Heart right ventricle (tissue), 16 donors: ENCODE data around the gene KRTAP5-4. TPM values are rescaled to one million over a fixed set of nuclear protein-coding genes. Genes with fewer than 3 reads are reported as not detected.
A peak's percentile ranks its signal among the peaks of the same experiment; 100 is the strongest.

Source experiments
- ATAC-seq, 8 donors: fragments of 200-7000 bp; cut with Tn5 transposase; one replicate each; pipeline ENCODE4 v1.9.1; 2020; ENCODE audit warnings: mild to moderate bottlenecking in 8 of 8, moderate library complexity in 8 of 8, moderate number of reproducible peaks in 1 of 8
- DNase-seq, 2 donors: peaks; one replicate each; pipeline ENCODE4 v3.0.0-alpha.2; 2020
- H3K27ac ChIP-seq, 10 donors: fragments of 200-600 bp; sonication (generic) in 2 of 10; one replicate each; pipeline versions ENCODE4 v1.5.0 to v1.8.0; 2020 to 2022; ENCODE audit warnings: mild to moderate bottlenecking in 3 of 10
- H3K27me3 ChIP-seq, 7 donors: fragments of 200-600 bp; one replicate each; pipeline ENCODE4 v1.8.0; 2021 to 2022; ENCODE audit warnings: mild to moderate bottlenecking in 2 of 7
- H3K36me3 ChIP-seq, 9 donors: fragments of 200-600 bp; sonication (generic) in 1 of 9; one replicate each; pipeline versions ENCODE4 v1.5.0 to v1.8.0; 2020 to 2022; ENCODE audit warnings: mild to moderate bottlenecking in 2 of 9
- H3K4me1 ChIP-seq, 9 donors: fragments of 200-600 bp; sonication (generic) in 1 of 9; one replicate each; pipeline versions ENCODE4 v1.5.0 to v1.8.0; 2020 to 2022; ENCODE audit warnings: mild to moderate bottlenecking in 4 of 9
- H3K4me3 ChIP-seq, 10 donors: fragments of 200-600 bp; sonication (generic) in 2 of 10; one replicate each; pipeline versions ENCODE4 v1.5.0 to v1.8.0; 2020 to 2022; ENCODE audit warnings: mild to moderate bottlenecking in 7 of 10, moderate library complexity in 2 of 10
- H3K9me3 ChIP-seq, 11 donors: fragments of 200-600 bp in 10 of 11; sonication (generic) in 2 of 11; one replicate each; pipeline versions ENCODE4 v1.5.0 to v1.8.0; 2013 to 2022; ENCODE audit warnings: mild to moderate bottlenecking in 2 of 11, control low read depth in 1 of 11, moderate library complexity in 1 of 11
- whole genome bisulfite sequencing, 2 donors: extraction: QIAGEN DNeasy Blood & Tissue Kit; methylation state at CpG; one replicate each; pipeline ENCODE4 v1.1.7; 2013; ENCODE audit warnings: inconsistent platforms in 1 of 2; 5-methylcytosine and 5-hydroxymethylcytosine counted together
- intact Hi-C, 10 donors: fragments of 100-400 bp; cut with DNase I; formaldehyde crosslinking; loops; one replicate each; pipeline versions ENCODE4 v1.11.1 to v1.14.2; 2022
- polyA plus RNA-seq, 2 donors: library from polyadenylated mRNA; stranded (reverse); fragments of 200-250 nt; gene quantifications; one replicate each; pipeline ENCODE4 v1.2.3, GENCODE V29; 2013
- total RNA-seq, 10 donors: library from RNA; stranded (reverse); fragmentation: NEBNext Ultra II Directional in 3 of 10; extraction: Animal tissue kit (Norgen Biotek cat#: 25700) in 3 of 10; gene quantifications; one replicate each; pipeline versions ENCODE4 v1.2.1 to v1.2.4, GENCODE V29; 2021 to 2023
- TF ChIP-seq, protein P1 (sequence below), 9 donors: fragments of 200-600 bp; sonication (generic) in 2 of 9; IDR thresholded peaks; one replicate each; pipeline versions ENCODE4 v1.5.0 to v1.8.0; 2021 to 2022; ENCODE audit warnings: antibody characterized with exemption in 9 of 9, mild to moderate bottlenecking in 5 of 9, moderate library complexity in 1 of 9
- donor health status: Arrhythmogenic right ventricular cardiomyopathy.
- donor health status: ischemic (EF 13 %, LVEDD 7.1; RV severe dilation, severe dysfunction).
- donor health status: healthy with polysubstance abuse.
- donor health status: DM: no; HTN: yes; CAD: no.
- donor health status: DM: no; HTN: no; CAD: no.
- donor health status: ischemic (EF 25% LVEDD 6.9; RV normal size, moderate dysfunction).
- donor health status: ischemic (EF 25% LVEDD 5.7; RV mildly dilated, moderate dysfunction).
- donor health status: healthy.
- donor health status: DM: yes; HTN: yes; CAD: no.
- donor health status: Ischemic cardiomyopathy.
- donor health status: ischemic (EF 35%, LVEDD 5.7; RV mildly dilated, moderate dysfunction).
- donor health status: nonischemic (EF 11% LVEDD 7.7; RV severe dilation, severe dysfunction).
- donor health status: DM: yes; HTN: yes; CAD: no.
- donor health status: PGD.
- donor health status: ischemic (EF 29% LVEDD 5.4; RV normal size, mild dysfunction).
- donor health status: nonischemic (EF 23%, LVEDD 6.1; RV moderate dilation, normal function).

Gene KRTAP5-4
- total and polyA plus RNA-seq, 12 donors = not detected

DNA sequence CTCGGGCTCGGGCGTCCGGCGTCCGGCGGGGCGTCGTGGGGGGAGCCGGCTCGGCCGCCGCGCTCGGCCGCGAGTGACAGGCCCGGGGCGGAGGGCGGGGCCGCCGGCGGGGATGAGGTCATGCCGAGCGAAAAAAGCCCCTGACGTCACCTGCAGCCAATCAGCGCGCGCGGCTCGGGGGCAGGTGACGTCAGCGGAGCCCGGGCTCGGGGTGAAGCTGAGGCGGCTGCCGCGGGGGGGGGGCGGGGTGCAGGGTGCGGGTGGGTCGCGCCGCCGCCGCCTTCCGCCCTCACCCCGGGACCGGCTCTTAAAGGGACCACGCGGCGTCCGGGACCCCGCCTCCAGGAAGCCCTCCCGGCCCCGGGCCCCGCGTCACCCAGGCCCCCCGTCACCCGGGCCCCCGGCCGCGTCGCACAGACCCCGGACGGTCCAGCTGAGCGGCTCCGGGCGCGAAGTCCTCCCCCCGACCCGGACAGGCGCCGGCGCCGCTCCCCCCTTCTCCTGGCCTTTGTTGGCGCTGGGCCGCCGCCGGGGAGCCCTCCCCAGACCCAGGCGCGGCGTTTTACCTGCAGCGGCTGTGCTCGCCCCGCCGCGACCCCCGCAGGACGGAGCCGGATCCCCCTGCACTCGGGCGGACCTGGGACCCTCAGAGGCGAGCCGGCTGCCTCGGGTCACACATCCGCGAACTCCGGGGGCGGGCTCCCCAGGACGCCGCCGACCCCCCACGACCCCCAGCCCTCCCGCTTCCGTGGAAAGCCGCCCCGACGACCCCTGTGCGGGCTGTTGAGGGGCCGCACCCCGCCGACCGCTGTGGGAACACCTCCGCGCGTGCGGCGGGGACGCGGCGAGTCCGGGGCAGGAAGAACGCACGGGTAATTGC is 49.5 kb downstream of the KRTAP5-4 start, which contains the start of gene DUSP8:
DUSP8 (minus strand) TSS at position 75 of the 880 bp plus-strand sequence. CDS start 6,445 bp downstream, outside the sequence.
- DNase-seq = peak; percentile 94 to 95
- peak within 1 kb of the TSS; percentile 66 to 82 (median 72) for H3K4me3 ChIP-seq
- H3K27me3 ChIP-seq = peaks cover 0 to 56% (median 0%) of the 10 kb centered on the region in 7 donors
- H3K27ac ChIP-seq = peak within 1 kb of the TSS; percentile 50 to 90 (median 81)
- 1% methylated on average over 95 to 115 of the region's 124 CpGs for WGBS, 2 donors
- H3K9me3 ChIP-seq = no peaks in the 10 kb centered on the region
- intact Hi-C loops = no loop called here
- H3K4me1 ChIP-seq = peaks cover 15 to 66% (median 47%) of the 10 kb centered on the region in 9 donors
- TF ChIP-seq, protein P1, sequence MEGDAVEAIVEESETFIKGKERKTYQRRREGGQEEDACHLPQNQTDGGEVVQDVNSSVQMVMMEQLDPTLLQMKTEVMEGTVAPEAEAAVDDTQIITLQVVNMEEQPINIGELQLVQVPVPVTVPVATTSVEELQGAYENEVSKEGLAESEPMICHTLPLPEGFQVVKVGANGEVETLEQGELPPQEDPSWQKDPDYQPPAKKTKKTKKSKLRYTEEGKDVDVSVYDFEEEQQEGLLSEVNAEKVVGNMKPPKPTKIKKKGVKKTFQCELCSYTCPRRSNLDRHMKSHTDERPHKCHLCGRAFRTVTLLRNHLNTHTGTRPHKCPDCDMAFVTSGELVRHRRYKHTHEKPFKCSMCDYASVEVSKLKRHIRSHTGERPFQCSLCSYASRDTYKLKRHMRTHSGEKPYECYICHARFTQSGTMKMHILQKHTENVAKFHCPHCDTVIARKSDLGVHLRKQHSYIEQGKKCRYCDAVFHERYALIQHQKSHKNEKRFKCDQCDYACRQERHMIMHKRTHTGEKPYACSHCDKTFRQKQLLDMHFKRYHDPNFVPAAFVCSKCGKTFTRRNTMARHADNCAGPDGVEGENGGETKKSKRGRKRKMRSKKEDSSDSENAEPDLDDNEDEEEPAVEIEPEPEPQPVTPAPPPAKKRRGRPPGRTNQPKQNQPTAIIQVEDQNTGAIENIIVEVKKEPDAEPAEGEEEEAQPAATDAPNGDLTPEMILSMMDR (IDR thresholded peaks at IDR 0.05) = no peak
- ATAC-seq = peak; percentile 64 to 87 (median 82)
- H3K36me3 ChIP-seq = peaks cover 0 to 4% (median 0%) of the 10 kb centered on the region in 9 donors

DNA sequence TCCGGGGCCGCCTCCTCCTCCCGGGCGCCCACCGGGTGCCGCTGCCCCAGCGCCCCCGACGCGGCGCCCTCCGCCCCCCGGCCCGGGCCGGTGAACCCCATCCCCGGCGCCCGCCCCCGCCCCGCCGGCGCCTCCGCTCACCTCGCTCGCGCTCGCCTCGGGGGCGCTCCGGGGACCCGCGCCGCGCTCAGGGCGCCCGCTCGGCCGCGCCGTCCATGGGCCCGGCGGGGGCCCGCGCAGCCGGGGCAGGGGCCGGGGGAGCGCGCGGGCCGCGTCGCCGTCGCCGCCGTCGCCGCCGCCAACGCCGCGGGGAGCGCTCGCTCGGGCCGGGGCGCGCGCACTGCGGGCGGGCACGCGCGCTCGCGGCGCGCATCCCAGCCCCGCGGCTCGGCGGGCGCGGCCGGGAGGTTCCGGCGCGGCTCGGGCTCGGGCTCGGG is 50.2 kb downstream of the KRTAP5-4 start:
- TF ChIP-seq, protein P1 (IDR thresholded peaks at IDR 0.05) = no peak
- peaks cover 15 to 72% (median 51%) of the 10 kb centered on the region in 9 donors for H3K4me1 ChIP-seq
- H3K27ac ChIP-seq = peak overlapping the region; percentile 50 to 90 (median 76)
- intact Hi-C loops = no loop called here
- peaks cover 0 to 56% (median 0%) of the 10 kb centered on the region in 7 donors for H3K27me3 ChIP-seq
- DNase-seq (no peak), ATAC-seq (no peak)
- peaks cover 0 to 4% (median 0%) of the 10 kb centered on the region in 9 donors for H3K36me3 ChIP-seq
- no peaks in the 10 kb centered on the region for H3K9me3 ChIP-seq
- WGBS, 2 donors = 0 to 1% methylated on average over 27 to 86 of the region's 91 CpGs
- H3K4me3 ChIP-seq = peak overlapping the region; percentile 62 to 82 (median 72)

Other genes with a start within 250 kb of the KRTAP5-4 start
- under 1 TPM in 9 of 10 donors, not detected in 1; 0.13 to 0.91 (median 0.42) TPM for gene BRSK2, start 232.2 kb downstream of the KRTAP5-4 start, total RNA-seq
- 1 to 10 TPM in 1 of 2 donors, under 1 TPM in 1; 0.68 to 2.3 TPM for gene BRSK2, start 232.2 kb downstream of the KRTAP5-4 start, polyA plus RNA-seq
- gene MOB2, start 135.4 kb downstream of the KRTAP5-4 start, total RNA-seq = 10 to 100 TPM; 36.8 to 59.1 (median 45.2) TPM
- 10 to 100 TPM; 25.2 to 57.9 TPM for gene MOB2, start 135.4 kb downstream of the KRTAP5-4 start, polyA plus RNA-seq
- 10 to 100 TPM; 10.4 to 53.5 (median 22.2) TPM for gene DUSP8, start 49.9 kb downstream of the KRTAP5-4 start, total RNA-seq
- 1 to 10 TPM; 5.9 to 7.7 TPM for gene DUSP8, start 49.9 kb downstream of the KRTAP5-4 start, polyA plus RNA-seq
- gene KRTAP5-1, start 36.9 kb downstream of the KRTAP5-4 start, total RNA-seq = not detected
- not detected for gene KRTAP5-1, start 36.9 kb downstream of the KRTAP5-4 start, polyA plus RNA-seq
- not detected for gene KRTAP5-2, start 23.8 kb downstream of the KRTAP5-4 start, total RNA-seq
- under 1 TPM in 1 of 2 donors, not detected in 1; 0.04 TPM for gene KRTAP5-2, start 23.8 kb downstream of the KRTAP5-4 start, polyA plus RNA-seq
- not detected for gene KRTAP5-3, start 13.7 kb downstream of the KRTAP5-4 start, total RNA-seq
- not detected for gene KRTAP5-3, start 13.7 kb downstream of the KRTAP5-4 start, polyA plus RNA-seq
- gene KRTAP5-5, start 7.6 kb upstream of the KRTAP5-4 start, total RNA-seq = not detected
- gene KRTAP5-5, start 7.6 kb upstream of the KRTAP5-4 start, polyA plus RNA-seq = not detected
- gene KRTAP5-6, start 75.1 kb upstream of the KRTAP5-4 start, total RNA-seq = not detected
- not detected for gene KRTAP5-6, start 75.1 kb upstream of the KRTAP5-4 start, polyA plus RNA-seq
- 1 to 10 TPM in 4 of 10 donors, under 1 TPM in 6; 0.18 to 2.4 (median 0.42) TPM for gene IFITM10, start 128.5 kb upstream of the KRTAP5-4 start, total RNA-seq
- gene IFITM10, start 128.5 kb upstream of the KRTAP5-4 start, polyA plus RNA-seq = under 1 TPM; 0.07 to 0.80 TPM
- 1,000 to 10,000 TPM in 2 of 10 donors, 100 to 1,000 TPM in 8; 501 to 1,070 (median 786) TPM for gene CTSD, start 141.8 kb upstream of the KRTAP5-4 start, total RNA-seq
- 100 to 1,000 TPM; 431 to 976 TPM for gene CTSD, start 141.8 kb upstream of the KRTAP5-4 start, polyA plus RNA-seq
- not detected for gene SYT8, start 212.9 kb upstream of the KRTAP5-4 start, total RNA-seq
- not detected for gene SYT8, start 212.9 kb upstream of the KRTAP5-4 start, polyA plus RNA-seq
- under 1 TPM in 3 of 10 donors, not detected in 7; 0.36 to 0.55 (median 0.46) TPM for gene TNNI2, start 216.8 kb upstream of the KRTAP5-4 start, total RNA-seq
- 1 to 10 TPM in 1 of 2 donors, under 1 TPM in 1; 0.71 to 1.2 TPM for gene TNNI2, start 216.8 kb upstream of the KRTAP5-4 start, polyA plus RNA-seq
- 10 to 100 TPM; 16.0 to 57.2 (median 20.8) TPM for gene LSP1, start 230.9 kb upstream of the KRTAP5-4 start, total RNA-seq
- 10 to 100 TPM; 21.3 to 21.5 TPM for gene LSP1, start 230.9 kb upstream of the KRTAP5-4 start, polyA plus RNA-seq